Measurements from ENCODE around the gene EIF2D.

The EIF2D gene

GRCh38 chr1:206559672-206559995 is 52.6 kb downstream of the EIF2D start:
- Histone ChIP-seq H3K9ac (ENCODE audit: low read depth in 1 of 2, low read length in 2 of 2) (peak overlapping the region; percentile 36 to 60), H3K27ac (ENCODE audit: low read depth, low read length) (no peak overlapping the region), H3K27me3 (ENCODE audit: control insufficient read depth in 1 of 2, insufficient read depth in 2 of 2, low read length in 2 of 2) (no peaks in the 10 kb centered on the region), H3K4me3 (ENCODE audit: low read depth in 1 of 2, low read length in 2 of 2) (peak overlapping the region; percentile 59 to 69), H3K4me1 (ENCODE audit: control insufficient read depth in 1 of 2, insufficient read depth in 2 of 2, low read length in 2 of 2) (peaks cover 33 to 46% of the 10 kb centered on the region in 2 donors), H3K9me3 (ENCODE audit: control insufficient read depth in 1 of 2, low read length in 2 of 2) (no peaks in the 10 kb centered on the region), H3K36me3 (ENCODE audit: control insufficient read depth in 1 of 2, insufficient read depth in 2 of 2, low read length in 2 of 2) (peaks cover 0 to 2% of the 10 kb centered on the region in 2 donors)

DNA sequence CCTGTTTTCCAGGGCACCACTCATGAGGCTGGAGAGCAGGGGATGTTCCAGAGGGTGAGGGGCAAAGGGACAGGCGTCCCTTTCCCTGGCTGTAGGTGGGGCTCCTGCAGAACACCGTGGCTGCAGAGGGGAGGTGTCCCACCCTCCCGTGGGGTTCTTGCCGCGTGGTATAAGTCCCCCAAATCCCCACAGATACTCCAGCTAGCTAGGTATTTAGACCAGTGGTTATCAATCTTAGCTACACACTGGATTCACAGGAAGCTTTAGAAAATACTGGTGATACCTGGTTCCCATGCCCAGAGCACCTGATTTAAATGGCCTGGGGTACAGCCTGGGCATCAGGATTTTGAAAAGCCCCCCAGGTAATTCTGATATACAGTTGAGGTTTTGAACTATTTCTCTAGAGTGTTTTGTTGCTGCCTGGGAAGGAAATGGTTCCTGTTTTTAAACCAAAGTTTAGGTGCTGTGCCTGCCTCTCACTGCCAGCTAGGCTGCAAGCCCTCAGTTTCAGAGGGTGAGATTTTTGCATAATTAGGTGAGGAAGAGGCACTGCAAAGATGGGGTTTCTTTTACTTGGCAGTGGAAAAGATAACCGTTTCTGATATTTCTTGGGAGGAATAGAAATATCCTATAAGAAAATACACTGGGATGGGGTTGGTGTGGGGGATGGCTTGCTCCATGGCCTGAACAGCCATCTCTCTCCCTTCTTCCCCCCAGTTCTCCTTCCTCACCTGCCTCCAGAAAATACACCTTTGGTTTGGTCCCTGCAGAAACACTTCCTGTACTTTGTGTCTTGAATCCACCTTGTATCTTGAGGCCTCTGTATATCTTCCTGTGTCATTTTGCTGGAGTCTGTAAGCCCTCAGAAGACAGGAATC is 53.2 kb downstream of the EIF2D start:
- peak overlapping the region; percentile 59 to 69 for H3K4me3 ChIP-seq (ENCODE audit: low read depth in 1 of 2, low read length in 2 of 2)
- H3K36me3 ChIP-seq (ENCODE audit: control insufficient read depth in 1 of 2, insufficient read depth in 2 of 2, low read length in 2 of 2): peaks cover 0 to 2% of the 10 kb centered on the region in 2 donors
- peak overlapping the region; percentile 22 for H3K27ac ChIP-seq (ENCODE audit: low read depth, low read length)
- H3K27me3 ChIP-seq (ENCODE audit: control insufficient read depth in 1 of 2, insufficient read depth in 2 of 2, low read length in 2 of 2): no peaks in the 10 kb centered on the region
- peak overlapping the region; percentile 36 to 60 for H3K9ac ChIP-seq (ENCODE audit: low read depth in 1 of 2, low read length in 2 of 2)
- H3K4me1 ChIP-seq (ENCODE audit: control insufficient read depth in 1 of 2, insufficient read depth in 2 of 2, low read length in 2 of 2): peaks cover 31 to 40% of the 10 kb centered on the region in 2 donors
- H3K9me3 ChIP-seq (ENCODE audit: control insufficient read depth in 1 of 2, low read length in 2 of 2): no peaks in the 10 kb centered on the region

DNA sequence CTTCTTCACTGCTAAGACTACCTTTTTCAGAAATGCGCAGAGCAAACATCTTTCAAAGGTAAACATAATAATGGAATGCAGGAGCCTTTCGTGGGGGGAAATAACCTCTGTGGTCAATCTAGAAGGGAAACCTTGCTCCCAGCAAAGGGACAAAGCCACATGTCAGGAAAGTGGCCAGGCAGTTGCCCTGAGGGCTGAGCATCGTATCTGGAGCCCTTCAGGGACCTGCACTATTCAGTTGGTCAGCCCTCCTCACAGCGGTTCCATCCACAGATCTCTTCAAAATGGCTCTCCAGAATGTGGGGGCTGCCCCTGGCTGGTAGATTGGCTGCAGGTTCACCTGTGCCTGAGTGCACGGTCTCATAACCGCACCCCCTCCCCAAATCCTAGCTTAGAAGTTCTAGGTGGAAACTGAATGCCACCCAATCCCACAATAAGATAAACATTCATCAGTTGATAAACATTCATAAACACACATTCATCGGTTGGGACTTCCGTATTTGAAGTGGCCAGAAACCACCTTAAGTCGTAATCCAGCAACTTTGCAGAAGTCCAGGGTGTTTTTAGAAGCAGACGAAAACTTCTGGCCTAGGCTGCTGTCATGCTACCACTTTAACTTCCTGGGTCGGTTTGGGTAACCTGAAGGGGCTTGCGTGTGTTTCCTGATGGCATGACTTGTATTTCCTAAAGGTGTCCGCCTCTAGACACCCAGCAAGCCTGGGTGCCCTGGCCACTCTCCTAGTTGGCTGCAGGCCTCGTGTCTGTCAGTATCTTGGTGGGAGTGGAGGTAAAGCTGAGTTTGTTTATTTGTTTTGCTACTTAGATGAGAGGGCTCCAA is 54.4 kb downstream of the EIF2D start:
- Histone ChIP-seq H3K27ac (ENCODE audit: low read depth, low read length) (peak overlapping the region; percentile 60), H3K4me1 (ENCODE audit: control insufficient read depth in 1 of 2, insufficient read depth in 2 of 2, low read length in 2 of 2) (peaks cover 28 to 33% of the 10 kb centered on the region in 2 donors), H3K4me3 (ENCODE audit: low read depth in 1 of 2, low read length in 2 of 2) (peak overlapping the region; percentile 59 to 69), H3K27me3 (ENCODE audit: control insufficient read depth in 1 of 2, insufficient read depth in 2 of 2, low read length in 2 of 2) (no peaks in the 10 kb centered on the region), H3K9me3 (ENCODE audit: control insufficient read depth in 1 of 2, low read length in 2 of 2) (no peaks in the 10 kb centered on the region), H3K36me3 (ENCODE audit: control insufficient read depth in 1 of 2, insufficient read depth in 2 of 2, low read length in 2 of 2) (peaks cover 0 to 2% of the 10 kb centered on the region in 2 donors), H3K9ac (ENCODE audit: low read depth in 1 of 2, low read length in 2 of 2) (peak overlapping the region; percentile 36 to 60)

- H3K9ac ChIP-seq (ENCODE audit: low read depth in 1 of 2, low read length in 2 of 2): peak overlapping the region; percentile 36 to 60
- H3K4me1 ChIP-seq (ENCODE audit: control insufficient read depth in 1 of 2, insufficient read depth in 2 of 2, low read length in 2 of 2): peaks cover 25 to 26% of the 10 kb centered on the region in 2 donors
- peak overlapping the region; percentile 59 to 69 for H3K4me3 ChIP-seq (ENCODE audit: low read depth in 1 of 2, low read length in 2 of 2)
- peak overlapping the region; percentile 60 for H3K27ac ChIP-seq (ENCODE audit: low read depth, low read length)
- peaks cover 0 to 2% of the 10 kb centered on the region in 2 donors for H3K36me3 ChIP-seq (ENCODE audit: control insufficient read depth in 1 of 2, insufficient read depth in 2 of 2, low read length in 2 of 2)
- no peaks in the 10 kb centered on the region for H3K27me3 ChIP-seq (ENCODE audit: control insufficient read depth in 1 of 2, insufficient read depth in 2 of 2, low read length in 2 of 2)
- no peaks in the 10 kb centered on the region for H3K9me3 ChIP-seq (ENCODE audit: control insufficient read depth in 1 of 2, low read length in 2 of 2)
Observed at GRCh38 chr1:206556750-206557635, 55.3 kb downstream of the EIF2D start.

- no peak overlapping the region for H3K27ac ChIP-seq (ENCODE audit: low read depth, low read length)
- no peaks in the 10 kb centered on the region for H3K9me3 ChIP-seq (ENCODE audit: control insufficient read depth in 1 of 2, low read length in 2 of 2)
- no peaks in the 10 kb centered on the region for H3K27me3 ChIP-seq (ENCODE audit: control insufficient read depth in 1 of 2, insufficient read depth in 2 of 2, low read length in 2 of 2)
- H3K9ac ChIP-seq (ENCODE audit: low read depth in 1 of 2, low read length in 2 of 2): peak overlapping the region in 1 of 2 donors; percentile 51
- peaks cover 23 to 24% of the 10 kb centered on the region in 2 donors for H3K4me1 ChIP-seq (ENCODE audit: control insufficient read depth in 1 of 2, insufficient read depth in 2 of 2, low read length in 2 of 2)
- no peaks in the 10 kb centered on the region for H3K36me3 ChIP-seq (ENCODE audit: control insufficient read depth in 1 of 2, insufficient read depth in 2 of 2, low read length in 2 of 2)
- peak overlapping the region; percentile 59 to 69 for H3K4me3 ChIP-seq (ENCODE audit: low read depth in 1 of 2, low read length in 2 of 2)
Observed at GRCh38 chr1:206556047-206556749, 56.1 kb downstream of the EIF2D start.

DNA sequence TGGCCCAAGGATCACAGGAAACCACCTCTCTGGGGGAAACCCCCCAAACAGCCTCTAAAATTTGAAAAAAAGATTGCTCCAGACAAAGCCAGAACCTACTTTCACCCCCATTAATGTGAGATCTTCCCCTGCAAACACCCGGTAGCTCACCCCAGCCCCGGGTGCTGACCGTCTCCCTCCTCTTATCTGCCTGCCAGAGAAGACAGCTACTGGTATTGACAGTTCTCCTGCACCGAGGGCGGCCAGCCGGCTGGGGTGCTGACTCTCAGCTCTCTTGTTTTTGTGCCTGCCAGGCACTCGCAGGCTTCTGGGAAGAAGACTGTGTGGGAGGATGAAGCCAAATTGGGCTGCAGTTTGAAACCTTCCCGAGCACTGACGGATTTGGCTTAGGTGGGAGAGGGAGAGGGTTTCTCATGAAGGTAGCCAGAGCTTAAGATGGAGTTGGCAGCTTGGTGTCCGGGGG is 56.8 kb downstream of the EIF2D start:
- Histone ChIP-seq H3K9ac (ENCODE audit: low read depth in 1 of 2, low read length in 2 of 2) (peak overlapping the region in 1 of 2 donors; percentile 51), H3K4me3 (ENCODE audit: low read depth in 1 of 2, low read length in 2 of 2) (no peak overlapping the region), H3K4me1 (ENCODE audit: control insufficient read depth in 1 of 2, insufficient read depth in 2 of 2, low read length in 2 of 2) (peaks cover 21% of the 10 kb centered on the region in 2 donors), H3K36me3 (ENCODE audit: control insufficient read depth in 1 of 2, insufficient read depth in 2 of 2, low read length in 2 of 2) (no peaks in the 10 kb centered on the region), H3K9me3 (ENCODE audit: control insufficient read depth in 1 of 2, low read length in 2 of 2) (no peaks in the 10 kb centered on the region), H3K27ac (ENCODE audit: low read depth, low read length) (no peak overlapping the region), H3K27me3 (ENCODE audit: control insufficient read depth in 1 of 2, insufficient read depth in 2 of 2, low read length in 2 of 2) (no peaks in the 10 kb centered on the region)

- no peak overlapping the region for H3K4me3 ChIP-seq (ENCODE audit: low read depth in 1 of 2, low read length in 2 of 2)
- H3K36me3 ChIP-seq (ENCODE audit: control insufficient read depth in 1 of 2, insufficient read depth in 2 of 2, low read length in 2 of 2): no peaks in the 10 kb centered on the region
- H3K27ac ChIP-seq (ENCODE audit: low read depth, low read length): no peak overlapping the region
- no peaks in the 10 kb centered on the region for H3K9me3 ChIP-seq (ENCODE audit: control insufficient read depth in 1 of 2, low read length in 2 of 2)
- peaks cover 15 to 19% of the 10 kb centered on the region in 2 donors for H3K4me1 ChIP-seq (ENCODE audit: control insufficient read depth in 1 of 2, insufficient read depth in 2 of 2, low read length in 2 of 2)
- no peak overlapping the region for H3K9ac ChIP-seq (ENCODE audit: low read depth in 1 of 2, low read length in 2 of 2)
- no peaks in the 10 kb centered on the region for H3K27me3 ChIP-seq (ENCODE audit: control insufficient read depth in 1 of 2, insufficient read depth in 2 of 2, low read length in 2 of 2)
Observed at GRCh38 chr1:206554701-206555472, 57.4 kb downstream of the EIF2D start.

DNA sequence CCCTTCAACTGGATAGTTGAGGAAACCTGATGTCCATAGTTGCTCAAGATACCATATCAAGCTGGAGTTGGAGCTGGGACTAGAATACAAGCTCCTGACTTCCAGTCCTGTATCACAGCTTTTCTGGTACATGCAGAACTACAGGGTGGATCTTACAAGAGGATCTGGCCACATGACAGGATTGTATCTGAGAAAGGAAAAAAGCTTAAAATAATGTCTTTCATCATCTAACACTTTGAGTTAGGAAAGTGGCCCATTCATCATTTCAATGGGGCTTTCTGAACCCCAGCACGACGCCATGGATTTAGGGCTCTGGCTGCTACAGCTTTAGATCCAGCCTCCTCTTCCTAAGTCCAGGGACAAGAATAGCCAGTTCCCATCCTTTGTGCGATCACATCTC is 58.1 kb downstream of the EIF2D start:
- Histone ChIP-seq H3K4me1 (ENCODE audit: control insufficient read depth in 1 of 2, insufficient read depth in 2 of 2, low read length in 2 of 2) (peaks cover 15 to 19% of the 10 kb centered on the region in 2 donors), H3K36me3 (ENCODE audit: control insufficient read depth in 1 of 2, insufficient read depth in 2 of 2, low read length in 2 of 2) (no peaks in the 10 kb centered on the region), H3K27ac (ENCODE audit: low read depth, low read length) (no peak overlapping the region)

GRCh38 chr1:206551986-206552326 is 60.3 kb downstream of the EIF2D start:
- Histone ChIP-seq H3K27me3 (ENCODE audit: control insufficient read depth in 1 of 2, insufficient read depth in 2 of 2, low read length in 2 of 2) (no peaks in the 10 kb centered on the region), H3K27ac (ENCODE audit: low read depth, low read length) (no peak overlapping the region), H3K4me1 (ENCODE audit: control insufficient read depth in 1 of 2, insufficient read depth in 2 of 2, low read length in 2 of 2) (peaks cover 13 to 15% of the 10 kb centered on the region in 2 donors), H3K4me3 (ENCODE audit: low read depth in 1 of 2, low read length in 2 of 2) (no peak overlapping the region), H3K36me3 (ENCODE audit: control insufficient read depth in 1 of 2, insufficient read depth in 2 of 2, low read length in 2 of 2) (no peaks in the 10 kb centered on the region), H3K9me3 (ENCODE audit: control insufficient read depth in 1 of 2, low read length in 2 of 2) (no peaks in the 10 kb centered on the region), H3K9ac (ENCODE audit: low read depth in 1 of 2, low read length in 2 of 2) (no peak overlapping the region)

More for the DNA sequence above, 58.1 kb downstream of the EIF2D start:
- Histone ChIP-seq H3K4me3 (ENCODE audit: low read depth in 1 of 2, low read length in 2 of 2) (no peak overlapping the region), H3K9ac (ENCODE audit: low read depth in 1 of 2, low read length in 2 of 2) (no peak overlapping the region), H3K9me3 (ENCODE audit: control insufficient read depth in 1 of 2, low read length in 2 of 2) (no peaks in the 10 kb centered on the region), H3K27me3 (ENCODE audit: control insufficient read depth in 1 of 2, insufficient read depth in 2 of 2, low read length in 2 of 2) (no peaks in the 10 kb centered on the region)

Measured in duodenal mucosa (tissue), 2 donors.